Measurements from ENCODE around the gene ENG.

The ENG gene

DNA sequence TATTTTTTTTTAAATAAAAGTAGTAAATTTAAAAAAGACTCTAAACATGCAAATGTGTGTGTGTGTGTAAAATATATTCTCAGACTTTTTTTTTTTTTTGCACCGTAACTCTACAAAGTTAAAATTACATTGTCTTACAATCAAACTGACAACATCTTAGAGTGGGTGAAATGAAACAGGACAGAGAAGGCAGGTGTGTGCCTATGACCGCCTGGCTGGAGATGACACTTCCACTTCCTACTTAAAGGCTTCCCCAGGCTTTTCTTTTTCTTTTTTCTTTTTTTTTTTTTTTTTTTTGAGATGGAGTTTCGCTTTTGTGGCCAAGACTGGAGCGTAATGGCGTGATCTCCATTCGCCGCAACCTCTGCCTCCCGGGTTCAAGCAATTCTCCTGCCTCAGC, 25.7 kb upstream of the ENG start:
- TF ChIP-seq, protein P1, sequence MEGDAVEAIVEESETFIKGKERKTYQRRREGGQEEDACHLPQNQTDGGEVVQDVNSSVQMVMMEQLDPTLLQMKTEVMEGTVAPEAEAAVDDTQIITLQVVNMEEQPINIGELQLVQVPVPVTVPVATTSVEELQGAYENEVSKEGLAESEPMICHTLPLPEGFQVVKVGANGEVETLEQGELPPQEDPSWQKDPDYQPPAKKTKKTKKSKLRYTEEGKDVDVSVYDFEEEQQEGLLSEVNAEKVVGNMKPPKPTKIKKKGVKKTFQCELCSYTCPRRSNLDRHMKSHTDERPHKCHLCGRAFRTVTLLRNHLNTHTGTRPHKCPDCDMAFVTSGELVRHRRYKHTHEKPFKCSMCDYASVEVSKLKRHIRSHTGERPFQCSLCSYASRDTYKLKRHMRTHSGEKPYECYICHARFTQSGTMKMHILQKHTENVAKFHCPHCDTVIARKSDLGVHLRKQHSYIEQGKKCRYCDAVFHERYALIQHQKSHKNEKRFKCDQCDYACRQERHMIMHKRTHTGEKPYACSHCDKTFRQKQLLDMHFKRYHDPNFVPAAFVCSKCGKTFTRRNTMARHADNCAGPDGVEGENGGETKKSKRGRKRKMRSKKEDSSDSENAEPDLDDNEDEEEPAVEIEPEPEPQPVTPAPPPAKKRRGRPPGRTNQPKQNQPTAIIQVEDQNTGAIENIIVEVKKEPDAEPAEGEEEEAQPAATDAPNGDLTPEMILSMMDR (conservative IDR thresholded peaks at IDR 0.05; ENCODE audit: low read depth) = no peak
- no peak for DNase-seq (ENCODE audit: low spot score)
- POLR2A ChIA-PET (ENCODE audit: low non-redundant PET) = interaction anchor here (0.7 kb wide), 1 partner anchor 482 kb away, joined by 9 read pairs; no protein-coding TSS in a partner anchor
- CTCF ChIA-PET = no interaction called here
- no peak overlapping the region for H3K27ac ChIP-seq

DNA sequence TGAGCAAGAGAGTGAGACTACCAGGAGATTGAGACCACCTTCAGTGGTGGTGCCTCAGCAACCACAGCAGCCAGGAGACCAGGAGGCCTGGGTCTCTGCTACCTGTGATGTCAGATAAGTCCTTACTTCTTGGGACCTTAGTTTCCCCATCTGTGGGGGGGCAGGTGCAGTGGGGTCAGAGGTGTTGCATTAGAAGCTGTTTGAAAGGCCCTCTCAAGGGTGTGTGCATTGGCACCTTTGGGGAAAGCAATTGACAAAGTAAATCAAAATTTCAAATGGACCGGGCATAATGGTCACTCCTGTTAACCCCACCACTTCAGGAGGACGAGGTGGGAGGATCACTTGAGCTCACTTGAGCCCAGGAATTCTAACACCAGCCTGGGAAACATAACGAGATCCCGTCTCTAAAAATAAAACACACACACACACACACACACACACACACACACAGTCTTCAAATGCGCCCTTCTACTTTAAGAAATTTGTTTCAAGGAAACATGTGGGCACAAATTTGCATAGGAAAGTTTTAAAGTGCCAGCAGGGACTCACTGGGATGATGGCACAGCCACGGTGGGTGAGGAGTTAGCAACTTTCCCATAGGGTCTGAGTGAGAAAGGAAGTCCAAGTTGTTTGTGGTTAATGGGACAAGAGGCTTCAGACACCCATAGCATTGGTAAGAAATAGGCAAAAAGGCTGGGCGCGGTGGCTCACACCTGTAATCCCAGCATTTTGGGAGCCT, 24.4 kb upstream of the ENG start:
- ChIA-PET CTCF (interaction anchor here (0.8 to 1.0 kb wide), 2 partner anchors 9 to 43 kb away, joined by 4 read pairs; no protein-coding TSS in a partner anchor), POLR2A (ENCODE audit: low non-redundant PET) (interaction anchor here (0.7 kb wide), 1 partner anchor 9 kb away, joined by 19 read pairs; no protein-coding TSS in a partner anchor)
- no peak for DNase-seq (ENCODE audit: low spot score)
- peak overlapping the region; percentile 87 for H3K27ac ChIP-seq
- TF ChIP-seq, protein P1 (conservative IDR thresholded peaks at IDR 0.05; ENCODE audit: low read depth) = no peak

DNA sequence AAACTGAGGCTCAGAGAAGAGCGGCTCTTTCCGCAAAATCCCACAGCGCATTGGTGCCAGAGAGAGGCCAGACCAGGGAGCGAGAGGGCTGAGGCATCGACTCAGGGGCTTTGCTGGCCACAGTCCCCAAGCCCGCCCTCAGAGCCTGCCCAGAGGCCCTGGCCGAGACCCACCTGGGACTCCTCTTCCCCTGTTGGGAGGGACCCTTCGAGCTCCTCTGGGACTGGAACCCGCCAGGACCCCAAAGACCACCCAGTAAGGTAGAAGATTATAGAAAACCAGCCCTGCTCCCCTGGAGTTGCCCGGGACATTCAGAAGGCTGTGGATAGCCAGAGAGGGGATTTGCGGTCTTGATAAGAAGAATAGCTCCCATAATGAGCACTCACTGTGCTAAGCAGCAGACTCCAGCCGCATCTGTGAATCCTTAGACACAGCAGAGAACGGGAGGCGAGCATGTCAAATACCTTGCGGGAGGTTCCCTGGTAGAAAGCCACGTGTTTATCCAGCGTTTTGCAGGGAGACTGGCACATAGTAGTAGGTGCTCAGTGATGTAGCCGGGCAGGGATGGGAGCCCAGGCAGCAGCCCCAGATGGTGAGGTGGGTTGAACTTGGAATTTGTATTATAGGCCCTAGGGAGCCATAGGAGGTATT, 23.7 kb upstream of the ENG start:
- H3K27ac ChIP-seq = peak overlapping the region; percentile 87
- ChIA-PET CTCF (interaction anchor here (0.8 to 1.0 kb wide), 3 partner anchors 8 to 133 kb away, joined by 3 to 4 read pairs (median 4); no protein-coding TSS in a partner anchor), POLR2A (ENCODE audit: low non-redundant PET) (no interaction called here)
- no peak for DNase-seq (ENCODE audit: low spot score)
- TF ChIP-seq, protein P1 (conservative IDR thresholded peaks at IDR 0.05; ENCODE audit: low read depth) = no peak

DNA sequence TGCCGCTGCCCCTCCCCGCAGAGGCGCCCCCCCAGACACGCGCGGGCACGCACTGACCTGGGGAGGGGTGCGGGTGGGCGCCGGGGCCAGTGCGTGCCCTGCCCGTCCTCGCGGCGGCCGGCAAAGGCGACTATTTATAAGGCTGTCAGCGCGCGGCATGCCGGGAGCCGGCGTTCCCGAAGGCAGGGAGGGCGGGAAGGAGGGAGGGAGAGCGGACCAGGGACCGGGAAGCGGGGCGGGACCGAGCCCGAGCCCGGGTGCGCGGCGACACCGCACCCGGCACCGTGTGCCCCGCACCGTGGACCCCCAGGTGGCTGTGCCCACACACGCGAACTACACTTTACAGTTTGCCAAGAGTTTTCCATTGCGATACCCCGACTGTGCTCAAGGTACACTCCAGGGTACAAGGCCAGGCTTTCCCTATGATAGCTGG, 23.1 kb upstream of the ENG start, which contains the start of gene AK1:
Gene AK1 (minus strand): TSS at position 110 of the 433 bp plus-strand sequence. CDS start 3,058 bp downstream, outside the sequence.
- H3K27ac ChIP-seq = peak within 1 kb of the TSS; percentile 87
- TF ChIP-seq, protein P1 (conservative IDR thresholded peaks at IDR 0.05; ENCODE audit: low read depth) = no peak
- ChIA-PET POLR2A (ENCODE audit: low non-redundant PET) (no interaction called here), CTCF (interaction anchor here (0.5 to 1.0 kb wide), 4 partner anchors 8 to 644 kb away, joined by 3 to 4 read pairs (median 3); no protein-coding TSS in a partner anchor)
- DNase-seq (ENCODE audit: low spot score) = peak; percentile 81

DNA sequence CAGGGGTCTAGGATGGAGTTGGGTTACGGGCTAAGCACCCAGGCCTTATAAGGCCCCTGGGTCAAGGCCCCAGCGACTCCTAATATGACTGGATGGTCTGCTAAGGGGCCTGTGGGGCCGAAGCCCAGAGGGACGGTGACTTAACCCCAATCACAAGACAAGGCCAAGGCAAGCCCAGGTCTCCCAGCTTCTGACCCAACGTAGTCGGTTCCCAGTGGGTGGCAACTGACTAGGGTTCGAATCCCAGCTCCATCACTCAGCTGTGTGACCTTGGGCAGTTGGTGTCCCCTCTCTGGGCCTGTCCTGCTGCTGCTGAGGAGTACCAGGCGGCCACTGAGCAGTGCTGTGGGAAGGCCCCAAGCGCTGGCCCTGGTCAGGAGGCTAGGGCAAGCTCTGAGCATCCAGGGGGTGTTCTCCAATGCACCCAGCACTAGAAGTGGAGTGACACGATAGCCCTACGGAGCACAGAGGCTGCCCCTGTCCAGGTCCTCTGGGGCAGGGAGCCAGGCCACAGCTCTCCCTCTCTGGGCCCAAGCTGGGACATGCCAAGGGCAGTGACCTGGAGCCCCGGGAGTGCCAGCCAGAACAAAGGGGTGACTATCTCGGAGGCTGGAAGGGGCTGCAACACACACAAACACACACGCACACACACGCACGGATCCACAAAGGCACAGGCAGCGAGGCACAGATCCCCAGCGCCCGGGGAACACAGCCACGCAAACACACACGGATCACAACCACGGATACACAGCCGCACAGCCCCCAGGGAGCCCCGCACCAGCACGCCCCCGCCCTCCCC, 22.5 kb upstream of the ENG start:
- ChIA-PET POLR2A (ENCODE audit: low non-redundant PET) (interaction anchor here (0.6 kb wide), 1 partner anchor 44 kb away, joined by 3 read pairs; no protein-coding TSS in a partner anchor), CTCF (interaction anchor here (0.5 to 1.1 kb wide), 7 partner anchors 44 to 643 kb away, joined by 3 to 5 read pairs (median 3); partner anchors contain the start of gene TOR2A)
- TF ChIP-seq, protein P1 (conservative IDR thresholded peaks at IDR 0.05; ENCODE audit: low read depth) = no peak
- peak overlapping the region; percentile 87 for H3K27ac ChIP-seq
- peak; percentile 31 for DNase-seq (ENCODE audit: low spot score)
